Measurements from ENCODE around the gene SPG11. TPM values are rescaled to one million over a fixed set of nuclear protein-coding genes. Genes with fewer than 3 reads are reported as not detected.

Gene SPG11
- total RNA-seq, 1 experiment from 2014 or later = 55.0 TPM

DNA sequence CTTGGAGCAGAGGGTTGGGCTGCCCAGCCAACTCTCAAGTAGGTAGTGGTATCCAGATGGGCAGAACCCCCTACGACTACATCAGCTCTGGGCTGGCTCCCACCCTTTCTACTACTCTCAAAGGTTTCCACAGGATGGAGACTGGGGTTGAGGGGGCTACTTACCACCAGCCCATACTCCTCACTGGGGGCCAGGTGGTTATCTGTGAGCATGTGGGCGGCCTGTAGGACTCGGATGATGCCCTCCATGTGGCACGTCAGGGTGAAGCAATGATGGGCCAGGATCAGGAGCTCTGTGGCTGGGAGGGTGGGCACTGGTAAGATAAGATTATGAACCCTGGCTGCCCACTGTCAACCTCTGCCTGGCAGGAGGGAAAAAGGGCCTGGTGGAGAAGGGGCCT, 93.1 kb downstream of the SPG11 start:
- ATAC-seq = no peak
- intact Hi-C loops (cut with micrococcal nuclease; ENCODE audit: unreplicated experiment) = no loop called here
- no peak for DNase-seq (ENCODE audit: low read depth, low spot score)
- BruUV-seq (replicated peaks) = no TSS peak
- no peaks in the 10 kb centered on the region for H3K9me3 ChIP-seq (ENCODE audit: control insufficient read depth, insufficient read depth, low read depth, low read length)
- POLR2A ChIA-PET = interaction anchor here (0.6 kb wide), 1 partner anchor 262 kb away, joined by 3 read pairs; no protein-coding TSS in a partner anchor
- no peaks in the 10 kb centered on the region; the same call in 1 of the 2 replicates for H3K36me3 ChIP-seq (ENCODE audit: control insufficient read depth, insufficient read depth, low read length)
- no peaks in the 10 kb centered on the region for H3K4me1 ChIP-seq (ENCODE audit: control insufficient read depth, insufficient read depth, low read length)
- in situ Hi-C loops (cut with HindIII; ENCODE audit: low pct_unique_long_range_greater_than_20kb, low sequenced_read_pairs) = no loop called here
- TF ChIP-seq SIN3A (IDR thresholded peaks at IDR 0.05; ENCODE audit: borderline replicate concordance, insufficient read depth, low read depth, low read length) (no peak), POLR2AphosphoS5 (IDR thresholded peaks at IDR 0.05; ENCODE audit: low read depth, low read length) (no peak), TCF7L2 (IDR thresholded peaks at IDR 0.05; ENCODE audit: low read depth, low read length) (no peak)
- TF ChIP-seq, protein P1, sequence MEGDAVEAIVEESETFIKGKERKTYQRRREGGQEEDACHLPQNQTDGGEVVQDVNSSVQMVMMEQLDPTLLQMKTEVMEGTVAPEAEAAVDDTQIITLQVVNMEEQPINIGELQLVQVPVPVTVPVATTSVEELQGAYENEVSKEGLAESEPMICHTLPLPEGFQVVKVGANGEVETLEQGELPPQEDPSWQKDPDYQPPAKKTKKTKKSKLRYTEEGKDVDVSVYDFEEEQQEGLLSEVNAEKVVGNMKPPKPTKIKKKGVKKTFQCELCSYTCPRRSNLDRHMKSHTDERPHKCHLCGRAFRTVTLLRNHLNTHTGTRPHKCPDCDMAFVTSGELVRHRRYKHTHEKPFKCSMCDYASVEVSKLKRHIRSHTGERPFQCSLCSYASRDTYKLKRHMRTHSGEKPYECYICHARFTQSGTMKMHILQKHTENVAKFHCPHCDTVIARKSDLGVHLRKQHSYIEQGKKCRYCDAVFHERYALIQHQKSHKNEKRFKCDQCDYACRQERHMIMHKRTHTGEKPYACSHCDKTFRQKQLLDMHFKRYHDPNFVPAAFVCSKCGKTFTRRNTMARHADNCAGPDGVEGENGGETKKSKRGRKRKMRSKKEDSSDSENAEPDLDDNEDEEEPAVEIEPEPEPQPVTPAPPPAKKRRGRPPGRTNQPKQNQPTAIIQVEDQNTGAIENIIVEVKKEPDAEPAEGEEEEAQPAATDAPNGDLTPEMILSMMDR (IDR thresholded peaks at IDR 0.05) = no peak
- TF ChIP-seq, protein P2, sequence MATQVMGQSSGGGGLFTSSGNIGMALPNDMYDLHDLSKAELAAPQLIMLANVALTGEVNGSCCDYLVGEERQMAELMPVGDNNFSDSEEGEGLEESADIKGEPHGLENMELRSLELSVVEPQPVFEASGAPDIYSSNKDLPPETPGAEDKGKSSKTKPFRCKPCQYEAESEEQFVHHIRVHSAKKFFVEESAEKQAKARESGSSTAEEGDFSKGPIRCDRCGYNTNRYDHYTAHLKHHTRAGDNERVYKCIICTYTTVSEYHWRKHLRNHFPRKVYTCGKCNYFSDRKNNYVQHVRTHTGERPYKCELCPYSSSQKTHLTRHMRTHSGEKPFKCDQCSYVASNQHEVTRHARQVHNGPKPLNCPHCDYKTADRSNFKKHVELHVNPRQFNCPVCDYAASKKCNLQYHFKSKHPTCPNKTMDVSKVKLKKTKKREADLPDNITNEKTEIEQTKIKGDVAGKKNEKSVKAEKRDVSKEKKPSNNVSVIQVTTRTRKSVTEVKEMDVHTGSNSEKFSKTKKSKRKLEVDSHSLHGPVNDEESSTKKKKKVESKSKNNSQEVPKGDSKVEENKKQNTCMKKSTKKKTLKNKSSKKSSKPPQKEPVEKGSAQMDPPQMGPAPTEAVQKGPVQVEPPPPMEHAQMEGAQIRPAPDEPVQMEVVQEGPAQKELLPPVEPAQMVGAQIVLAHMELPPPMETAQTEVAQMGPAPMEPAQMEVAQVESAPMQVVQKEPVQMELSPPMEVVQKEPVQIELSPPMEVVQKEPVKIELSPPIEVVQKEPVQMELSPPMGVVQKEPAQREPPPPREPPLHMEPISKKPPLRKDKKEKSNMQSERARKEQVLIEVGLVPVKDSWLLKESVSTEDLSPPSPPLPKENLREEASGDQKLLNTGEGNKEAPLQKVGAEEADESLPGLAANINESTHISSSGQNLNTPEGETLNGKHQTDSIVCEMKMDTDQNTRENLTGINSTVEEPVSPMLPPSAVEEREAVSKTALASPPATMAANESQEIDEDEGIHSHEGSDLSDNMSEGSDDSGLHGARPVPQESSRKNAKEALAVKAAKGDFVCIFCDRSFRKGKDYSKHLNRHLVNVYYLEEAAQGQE (IDR thresholded peaks at IDR 0.05; ENCODE audit: insufficient read depth in 1 of 2, low read depth in 2 of 2, low read length in 1 of 2) = no peak
- no peaks in the 10 kb centered on the region for H3K27me3 ChIP-seq (ENCODE audit: control insufficient read depth, insufficient read depth, low read length)
- H3K4me3 ChIP-seq (ENCODE audit: low read depth in 2 of 2, low read length in 2 of 2) = no peak overlapping the region
- CTCF ChIA-PET = no interaction called here
- no peak overlapping the region for H3K27ac ChIP-seq (ENCODE audit: low read length)

DNA sequence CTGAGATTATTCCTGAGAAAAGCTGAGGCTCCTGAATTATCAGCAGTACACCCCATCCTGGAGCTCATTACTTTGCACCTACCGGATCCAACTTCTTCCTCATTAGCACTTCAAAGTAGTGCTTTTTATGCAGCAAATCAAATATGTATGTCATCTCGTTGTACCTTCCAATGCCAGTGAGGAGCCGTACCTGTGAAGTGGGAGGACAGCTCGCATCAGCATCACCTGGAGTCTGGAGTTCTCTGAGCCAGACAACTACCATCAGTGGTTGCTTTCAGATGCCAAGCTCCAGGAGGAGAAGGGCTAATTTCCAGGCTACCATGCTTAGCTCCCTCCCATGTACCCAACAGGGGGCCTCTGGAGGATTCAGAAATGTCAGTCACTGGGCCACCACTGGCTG, 94.1 kb downstream of the SPG11 start:
- H3K36me3 ChIP-seq (ENCODE audit: control insufficient read depth, insufficient read depth, low read length) = peaks cover 2% of the 10 kb centered on the region
- intact Hi-C loops (cut with micrococcal nuclease; ENCODE audit: unreplicated experiment) (no loop called here), in situ Hi-C loops (cut with HindIII; ENCODE audit: low pct_unique_long_range_greater_than_20kb, low sequenced_read_pairs) (no loop called here)
- H3K4me3 ChIP-seq (ENCODE audit: low read depth in 2 of 2, low read length in 2 of 2) = no peak overlapping the region
- no peak overlapping the region for H3K27ac ChIP-seq (ENCODE audit: low read length)
- no peak for DNase-seq (ENCODE audit: low read depth, low spot score)
- POLR2A ChIA-PET = interaction anchor here (0.7 kb wide), 1 partner anchor 139 kb away, joined by 7 read pairs; no protein-coding TSS in a partner anchor
- no peak for ATAC-seq
- BruUV-seq (replicated peaks) = no TSS peak
- TF ChIP-seq, protein P2 (IDR thresholded peaks at IDR 0.05; ENCODE audit: insufficient read depth in 1 of 2, low read depth in 2 of 2, low read length in 1 of 2) = no peak
- TF ChIP-seq SIN3A (IDR thresholded peaks at IDR 0.05; ENCODE audit: borderline replicate concordance, insufficient read depth, low read depth, low read length) (no peak), POLR2AphosphoS5 (IDR thresholded peaks at IDR 0.05; ENCODE audit: low read depth, low read length) (no peak), TCF7L2 (IDR thresholded peaks at IDR 0.05; ENCODE audit: low read depth, low read length) (no peak)
- TF ChIP-seq, protein P1 (IDR thresholded peaks at IDR 0.05) = no peak
- CTCF ChIA-PET = interaction anchor here (0.7 kb wide), 1 partner anchor 589 kb away, joined by 3 read pairs; no protein-coding TSS in a partner anchor
- H3K4me1 ChIP-seq (ENCODE audit: control insufficient read depth, insufficient read depth, low read length) = no peaks in the 10 kb centered on the region
- H3K9me3 ChIP-seq (ENCODE audit: control insufficient read depth, insufficient read depth, low read depth, low read length) = peaks cover 4% of the 10 kb centered on the region; the same call in 1 of the 2 replicates
- H3K27me3 ChIP-seq (ENCODE audit: control insufficient read depth, insufficient read depth, low read length) = no peaks in the 10 kb centered on the region

All from Panc1 (cell line).